Spleen (tissue), 11 donors: Measurements from ENCODE around the gene ADGRG1. TPM values are rescaled to one million over a fixed set of nuclear protein-coding genes. Genes with fewer than 3 reads are reported as not detected.

Experiments used
- DNase-seq: peaks from one replicate; pipeline ENCODE4 v3.0.0-alpha.2; 2020
- H3K27ac ChIP-seq, 8 donors: fragments of 200-600 bp; sonication (generic) in 7 of 8; 1 replicate in 4 of 8; 2 replicates in 4 of 8; pipeline versions ENCODE4 v1.5.0 to v1.8.0; 2016 to 2021; ENCODE audit warnings: inconsistent platforms in 4 of 8, mild to moderate bottlenecking in 4 of 8, moderate library complexity in 1 of 8
- H3K27me3 ChIP-seq, 7 donors: fragments of 200-600 bp; sonication (generic) in 6 of 7; replicated peaks in 1 of 7; 1 replicate in 4 of 7; 2 replicates in 3 of 7; pipeline versions ENCODE4 v1.5.0 to v1.8.0; 2016 to 2021; ENCODE audit warnings: inconsistent platforms in 3 of 7, mild to moderate bottlenecking in 1 of 7
- H3K36me3 ChIP-seq, 6 donors: fragments of 200-600 bp; sonication (generic) in 5 of 6; 1 replicate in 4 of 6; 2 replicates in 2 of 6; pipeline versions ENCODE4 v1.5.0 to v1.8.0; 2016 to 2021; ENCODE audit warnings: inconsistent platforms in 2 of 6
- H3K4me1 ChIP-seq, 6 donors: fragments of 200-600 bp; sonication (generic) in 5 of 6; 1 replicate in 3 of 6; 2 replicates in 3 of 6; pipeline versions ENCODE4 v1.5.0 to v1.8.0; 2016 to 2021; ENCODE audit warnings: inconsistent platforms in 3 of 6
- H3K4me3 ChIP-seq, 8 donors: fragments of 200-600 bp; sonication (generic) in 7 of 8; 1 replicate in 4 of 8; 2 replicates in 4 of 8; pipeline versions ENCODE4 v1.5.0 to v1.8.0; 2016 to 2021; ENCODE audit warnings: inconsistent platforms in 4 of 8, mild to moderate bottlenecking in 4 of 8, moderate library complexity in 2 of 8
- H3K9me3 ChIP-seq, 8 donors: fragments of 200-600 bp; sonication (generic) in 7 of 8; 1 replicate in 4 of 8; 2 replicates in 4 of 8; pipeline versions ENCODE4 v1.5.0 to v1.8.0; 2016 to 2021; ENCODE audit warnings: inconsistent platforms in 4 of 8
- POLR2A ChIP-seq, 3 donors: fragments of 450-650 bp; IDR thresholded peaks; one replicate each; pipeline ENCODE4 v1.5.1; 2017; ENCODE audit warnings: antibody characterized with exemption in 3 of 3, mild to moderate bottlenecking in 1 of 3
- POLR2AphosphoS5 ChIP-seq, 3 donors: sonication (generic); formaldehyde crosslinking; IDR thresholded peaks; one replicate each; pipeline ENCODE4 v1.5.1; 2017; ENCODE audit warnings: antibody characterized with exemption in 3 of 3
- WGBS, 5 donors: extraction: QIAGEN DNeasy Blood & Tissue Kit in 3 of 5; methylation state at CpG; one replicate each; pipeline versions ENCODE4 v1.1.5 to v1.1.7; 2013 to 2018; 5-methylcytosine and 5-hydroxymethylcytosine counted together
- intact Hi-C: fragments of 100-400 bp; cut with DNase I; formaldehyde crosslinking; loops from one replicate; pipeline ENCODE4 v1.15.0; 2023; ENCODE audit warnings: low total_unique reads
- polyA plus RNA-seq, 3 donors: library from polyadenylated mRNA; stranded (reverse); fragments of 200-250 nt; gene quantifications; one replicate each; pipeline ENCODE4 v1.2.1, GENCODE V29; 2013
- total RNA-seq, 7 donors: library from RNA; depleted of rRNA in 3 of 7; stranded (reverse); fragments of >200 nt in 3 of 7; fragmentation: NEBNext Ultra II Directional in 4 of 7; extraction: Animal tissue kit (Norgen Biotek cat#: 25700) in 4 of 7; gene quantifications; one replicate each; pipeline versions ENCODE4 v1.1.0 to v1.2.1, GENCODE V29; 2016 to 2021
- TF ChIP-seq, protein P1 (sequence below), 11 experiments: fragments of 200-600 bp in 7 of 11; fragments of 450-650 bp in 4 of 11; sonication (generic) in 4 of 11; IDR thresholded peaks in 8 of 11; conservative IDR thresholded peaks in 3 of 11; 1 replicate in 7 of 11; 2 replicates in 4 of 11; pipeline versions ENCODE4 v1.4.0 to v1.8.0; 2016 to 2021; ENCODE audit warnings: antibody characterized with exemption in 11 of 11, inconsistent platforms in 4 of 11, mild to moderate bottlenecking in 1 of 11
- donor health status: healthy with polysubstance abuse.
- donor health status: DM: no; HTN: no; CAD: no; lungs with moderate emphysema.
- donor health status: DM: no; HTN: no; CAD: no.
- donor health status: Bipolar disorder and iron deficiency.
- donor health status: healthy.
- donor health status: DM: no; HTN: no; CAD: no.
- donor health status: DM: yes; HTN: yes; CAD: no.

The ADGRG1 gene
- total and polyA plus RNA-seq, 10 donors: 1.0 to 23.7 (median 8.2) TPM

GRCh38 chr16:57589374-57589773 lies 39.1 kb upstream of the ADGRG1 start:
- Histone ChIP-seq H3K4me1 (peaks cover 6 to 38% (median 24%) of the 10 kb centered on the region in 6 donors), H3K9me3 (peaks cover 0 to 4% (median 0%) of the 10 kb centered on the region in 8 donors), H3K36me3 (no peaks in the 10 kb centered on the region), H3K27ac (peak overlapping the region in 3 of 8 donors; percentile 64 to 86 (median 70)), H3K27me3 (peaks cover 0 to 14% (median 0%) of the 10 kb centered on the region in 7 donors), H3K4me3 (no peak overlapping the region)
- 78 to 89% (median 87%) methylated on average over 7 of the region's 7 CpGs for WGBS, 5 donors
- DNase-seq: no peak
- TF ChIP-seq, protein P1, sequence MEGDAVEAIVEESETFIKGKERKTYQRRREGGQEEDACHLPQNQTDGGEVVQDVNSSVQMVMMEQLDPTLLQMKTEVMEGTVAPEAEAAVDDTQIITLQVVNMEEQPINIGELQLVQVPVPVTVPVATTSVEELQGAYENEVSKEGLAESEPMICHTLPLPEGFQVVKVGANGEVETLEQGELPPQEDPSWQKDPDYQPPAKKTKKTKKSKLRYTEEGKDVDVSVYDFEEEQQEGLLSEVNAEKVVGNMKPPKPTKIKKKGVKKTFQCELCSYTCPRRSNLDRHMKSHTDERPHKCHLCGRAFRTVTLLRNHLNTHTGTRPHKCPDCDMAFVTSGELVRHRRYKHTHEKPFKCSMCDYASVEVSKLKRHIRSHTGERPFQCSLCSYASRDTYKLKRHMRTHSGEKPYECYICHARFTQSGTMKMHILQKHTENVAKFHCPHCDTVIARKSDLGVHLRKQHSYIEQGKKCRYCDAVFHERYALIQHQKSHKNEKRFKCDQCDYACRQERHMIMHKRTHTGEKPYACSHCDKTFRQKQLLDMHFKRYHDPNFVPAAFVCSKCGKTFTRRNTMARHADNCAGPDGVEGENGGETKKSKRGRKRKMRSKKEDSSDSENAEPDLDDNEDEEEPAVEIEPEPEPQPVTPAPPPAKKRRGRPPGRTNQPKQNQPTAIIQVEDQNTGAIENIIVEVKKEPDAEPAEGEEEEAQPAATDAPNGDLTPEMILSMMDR (IDR thresholded peaks at IDR 0.05 in 8 of 11, conservative IDR thresholded peaks at IDR 0.05 in 3 of 11): no peak
- TF ChIP-seq POLR2AphosphoS5 (IDR thresholded peaks at IDR 0.05) (no peak), POLR2A (IDR thresholded peaks at IDR 0.05) (no peak)
- intact Hi-C loops: no loop called here

- Histone ChIP-seq H3K9me3 (peaks cover 0 to 7% (median 3%) of the 10 kb centered on the region in 8 donors), H3K36me3 (no peaks in the 10 kb centered on the region), H3K4me1 (peaks cover 6 to 43% (median 24%) of the 10 kb centered on the region in 6 donors), H3K27me3 (peaks cover 0 to 14% (median 0%) of the 10 kb centered on the region in 7 donors), H3K27ac (peak overlapping the region in 4 of 8 donors; percentile 25 to 86 (median 72)), H3K4me3 (no peak overlapping the region)
- TF ChIP-seq, protein P1 (IDR thresholded peaks at IDR 0.05 in 8 of 11, conservative IDR thresholded peaks at IDR 0.05 in 3 of 11): no peak
- no peak for DNase-seq
- 40 to 55% (median 44%) methylated on average over 7 to 8 of the region's 8 CpGs for WGBS, 5 donors
- intact Hi-C loops: loop anchor here (5.0 to 10.0 kb wide), 2 partner anchors 57 to 414 kb away; partner anchors contain the start of genes USB1 and ZNF319
Measured at GRCh38 chr16:57590654-57591085, 37.8 kb upstream of the ADGRG1 start.

GRCh38 chr16:57591086-57591869 lies 37.2 kb upstream of the ADGRG1 start:
- Histone ChIP-seq H3K36me3 (no peaks in the 10 kb centered on the region), H3K27ac (peak overlapping the region in 4 of 8 donors; percentile 25 to 86 (median 72)), H3K4me3 (no peak overlapping the region), H3K9me3 (peaks cover 0 to 13% (median 7%) of the 10 kb centered on the region in 8 donors), H3K27me3 (peaks cover 0 to 14% (median 0%) of the 10 kb centered on the region in 7 donors), H3K4me1 (peaks cover 6 to 43% (median 24%) of the 10 kb centered on the region in 6 donors)
- peak; percentile 89 for DNase-seq
- intact Hi-C loops: loop anchor here (5.0 to 10.0 kb wide), 2 partner anchors 56 to 414 kb away; partner anchors contain the start of genes USB1 and ZNF319
- TF ChIP-seq, protein P1 (IDR thresholded peaks at IDR 0.05 in 8 of 11, conservative IDR thresholded peaks at IDR 0.05 in 3 of 11): peak; percentile 80 to 97 (median 88)
- TF ChIP-seq POLR2A (IDR thresholded peaks at IDR 0.05) (no peak), POLR2AphosphoS5 (IDR thresholded peaks at IDR 0.05) (peak in 2 of 3 donors; percentile 23 to 24)
- 21 to 27% (median 24%) methylated on average over 8 to 9 of the region's 9 CpGs for WGBS, 5 donors
